Colonic mucosa (tissue), 4 donors: ENCODE data around the gene WDR77. TPM values are rescaled to one million over a fixed set of nuclear protein-coding genes. Genes with fewer than 3 reads are reported as not detected.

Experiments used
- DNase-seq: peaks from one replicate; pipeline ENCODE4 v3.0.0-alpha.2; 2020
- H3K27ac ChIP-seq: fragments of 200-600 bp; one replicate; pipeline ENCODE4 v1.8.0; 2021
- H3K27me3 ChIP-seq: fragments of 200-600 bp; one replicate; pipeline ENCODE4 v1.8.0; 2021
- H3K36me3 ChIP-seq: fragments of 200-600 bp; one replicate; pipeline ENCODE4 v1.8.0; 2021
- H3K4me1 ChIP-seq: fragments of 200-600 bp; one replicate; pipeline ENCODE4 v1.8.0; 2021; ENCODE audit warnings: mild to moderate bottlenecking
- H3K4me3 ChIP-seq: fragments of 200-600 bp; one replicate; pipeline ENCODE4 v1.8.0; 2021
- H3K9ac ChIP-seq, 2 donors: one replicate each; pipeline ENCODE4 v1.7.0; 2013; ENCODE audit warnings: control low read depth in 2 of 2, low read depth in 2 of 2, low read length in 2 of 2
- H3K9me3 ChIP-seq: fragments of 200-600 bp; one replicate; pipeline ENCODE4 v1.8.0; 2021
- intact Hi-C: fragments of 100-400 bp; cut with DNase I; formaldehyde crosslinking; loops from one replicate; pipeline ENCODE4 v1.14.1; 2022
- total RNA-seq, 2 donors: library from RNA; stranded (reverse); fragmentation: NEBNext Ultra II Directional in 1 of 2; extraction: Animal tissue kit (Norgen Biotek cat#: 25700) in 1 of 2; gene quantifications; one replicate each; pipeline ENCODE4 v1.2.1, GENCODE V29; 2021
- TF ChIP-seq, protein P1 (sequence below): fragments of 200-600 bp; IDR thresholded peaks from one replicate; pipeline ENCODE4 v1.8.0; 2022; ENCODE audit warnings: antibody characterized with exemption, mild to moderate bottlenecking
- donor health status: healthy.
- donor health status: DM: no; HTN: no; CAD: no.
- donor health status: DM: no; HTN: no; CAD: no.

The WDR77 gene
- total RNA-seq, 2 donors from 2014 or later, result 19.9 to 42.0 TPM

DNA sequence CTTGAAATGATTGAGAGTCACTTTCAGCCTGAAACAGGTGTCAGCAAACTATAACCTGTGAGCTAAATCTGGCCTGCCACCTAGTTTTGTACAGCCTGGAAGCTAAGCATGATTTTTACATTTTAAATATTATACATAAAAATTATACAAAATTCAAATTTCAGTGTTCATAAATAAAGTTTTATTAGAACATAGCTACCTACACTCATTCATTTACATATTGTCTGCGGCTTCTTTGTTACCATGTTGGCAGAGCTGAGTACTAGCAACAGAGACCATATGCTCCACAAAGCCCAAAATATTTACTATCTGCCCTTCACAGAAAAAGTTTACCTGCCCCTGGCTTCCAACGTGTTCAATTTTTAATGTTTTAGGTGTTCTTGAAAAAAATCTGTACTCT, 16.7 kb upstream of the WDR77 start:
- Histone ChIP-seq H3K4me1 (no peaks in the 10 kb centered on the region), H3K9me3 (no peaks in the 10 kb centered on the region), H3K9ac (no peak overlapping the region), H3K4me3 (no peak overlapping the region), H3K27ac (no peak overlapping the region), H3K27me3 (no peaks in the 10 kb centered on the region), H3K36me3 (no peaks in the 10 kb centered on the region)
- DNase-seq, result no peak
- intact Hi-C loops, result no loop called here
- TF ChIP-seq, protein P1, sequence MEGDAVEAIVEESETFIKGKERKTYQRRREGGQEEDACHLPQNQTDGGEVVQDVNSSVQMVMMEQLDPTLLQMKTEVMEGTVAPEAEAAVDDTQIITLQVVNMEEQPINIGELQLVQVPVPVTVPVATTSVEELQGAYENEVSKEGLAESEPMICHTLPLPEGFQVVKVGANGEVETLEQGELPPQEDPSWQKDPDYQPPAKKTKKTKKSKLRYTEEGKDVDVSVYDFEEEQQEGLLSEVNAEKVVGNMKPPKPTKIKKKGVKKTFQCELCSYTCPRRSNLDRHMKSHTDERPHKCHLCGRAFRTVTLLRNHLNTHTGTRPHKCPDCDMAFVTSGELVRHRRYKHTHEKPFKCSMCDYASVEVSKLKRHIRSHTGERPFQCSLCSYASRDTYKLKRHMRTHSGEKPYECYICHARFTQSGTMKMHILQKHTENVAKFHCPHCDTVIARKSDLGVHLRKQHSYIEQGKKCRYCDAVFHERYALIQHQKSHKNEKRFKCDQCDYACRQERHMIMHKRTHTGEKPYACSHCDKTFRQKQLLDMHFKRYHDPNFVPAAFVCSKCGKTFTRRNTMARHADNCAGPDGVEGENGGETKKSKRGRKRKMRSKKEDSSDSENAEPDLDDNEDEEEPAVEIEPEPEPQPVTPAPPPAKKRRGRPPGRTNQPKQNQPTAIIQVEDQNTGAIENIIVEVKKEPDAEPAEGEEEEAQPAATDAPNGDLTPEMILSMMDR, result no peak

GRCh38 chr1:111463029-111463683, 14.1 kb upstream of the WDR77 start:
- Histone ChIP-seq H3K36me3 (peaks cover 5% of the 10 kb centered on the region), H3K9ac (no peak overlapping the region), H3K4me3 (no peak overlapping the region), H3K27ac (no peak overlapping the region), H3K4me1 (no peaks in the 10 kb centered on the region), H3K9me3 (no peaks in the 10 kb centered on the region), H3K27me3 (no peaks in the 10 kb centered on the region)
- DNase-seq, result no peak
- TF ChIP-seq, protein P1, result no peak
- intact Hi-C loops, result no loop called here

DNA sequence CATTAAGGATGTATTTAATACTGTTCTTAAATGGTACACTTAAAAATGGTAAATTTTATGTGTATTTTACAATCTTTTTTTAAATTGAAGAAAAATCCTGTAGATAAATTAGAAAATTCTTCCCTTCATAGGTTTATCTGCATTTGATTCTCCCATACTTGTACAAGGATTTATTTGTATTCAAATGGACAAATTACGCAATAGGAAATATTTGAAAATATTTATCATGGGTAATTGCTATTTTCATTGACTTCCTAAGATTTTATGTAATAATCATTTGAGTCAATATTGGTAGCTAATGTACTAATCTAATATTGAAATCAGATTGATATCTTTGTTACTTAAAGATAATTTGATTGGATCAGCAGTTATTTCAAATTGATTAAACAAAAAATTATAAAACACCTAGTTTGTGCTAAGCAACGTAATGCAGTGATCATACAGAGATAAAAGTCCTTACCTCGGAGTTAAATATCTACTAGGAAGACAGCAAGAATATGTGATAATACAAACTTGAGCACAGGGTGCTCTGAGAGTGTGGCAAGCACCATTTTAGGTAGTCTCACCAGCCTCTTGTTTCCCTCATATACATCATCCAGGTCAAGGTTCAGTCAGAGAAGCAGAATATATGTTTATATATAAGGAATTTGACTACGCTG, 13.4 kb upstream of the WDR77 start:
- Histone ChIP-seq H3K9ac (no peak overlapping the region), H3K27ac (no peak overlapping the region), H3K27me3 (no peaks in the 10 kb centered on the region), H3K9me3 (no peaks in the 10 kb centered on the region), H3K36me3 (peaks cover 7% of the 10 kb centered on the region), H3K4me3 (no peak overlapping the region), H3K4me1 (no peaks in the 10 kb centered on the region)
- TF ChIP-seq, protein P1, result no peak
- intact Hi-C loops, result no loop called here
- no peak for DNase-seq

- Histone ChIP-seq H3K36me3 (peaks cover 9% of the 10 kb centered on the region), H3K9ac (no peak overlapping the region), H3K27ac (no peak overlapping the region), H3K4me3 (no peak overlapping the region), H3K4me1 (no peaks in the 10 kb centered on the region), H3K9me3 (no peaks in the 10 kb centered on the region), H3K27me3 (no peaks in the 10 kb centered on the region)
- DNase-seq, result no peak
- intact Hi-C loops, result no loop called here
- TF ChIP-seq, protein P1, result no peak
These were observed 12.7 kb upstream of the WDR77 start for GRCh38 chr1:111461765-111462164.

GRCh38 chr1:111455642-111456031, 6.6 kb upstream of the WDR77 start:
- Histone ChIP-seq H3K4me3 (no peak overlapping the region), H3K9ac (no peak overlapping the region), H3K4me1 (no peaks in the 10 kb centered on the region), H3K27ac (no peak overlapping the region), H3K27me3 (no peaks in the 10 kb centered on the region), H3K36me3 (peaks cover 14% of the 10 kb centered on the region), H3K9me3 (no peaks in the 10 kb centered on the region)
- intact Hi-C loops, result no loop called here
- TF ChIP-seq, protein P1, result no peak
- no peak for DNase-seq
